Trophoblast cell (in vitro differentiated cells and primary cell): ENCODE measurements around the gene FBXL19.
A peak's percentile ranks its signal among the peaks of the same experiment; 100 is the strongest.

Source experiments
- DNase-seq, 2 donors: peaks; one replicate each; pipeline ENCODE4 v3.0.0-alpha.2; 2016
- H2AFZ ChIP-seq: 2 replicates; pipeline ENCODE4 v1.6.1; 2013; ENCODE audit warnings: low read length, moderate library complexity, mild to moderate bottlenecking; ENCODE audit not compliant: insufficient read depth, poor library complexity
- H2AK5ac ChIP-seq: 2 replicates; pipeline ENCODE4 v1.6.1; 2013; ENCODE audit warnings: mild to moderate bottlenecking, low read length
- H2BK120ac ChIP-seq: 2 replicates; pipeline ENCODE4 v1.6.1; 2013; ENCODE audit warnings: low read length, mild to moderate bottlenecking, moderate library complexity; ENCODE audit not compliant: insufficient read depth, poor library complexity
- H2BK12ac ChIP-seq: 2 replicates; pipeline ENCODE4 v1.6.1; 2013; ENCODE audit warnings: mild to moderate bottlenecking, low read length, moderate library complexity
- H2BK5ac ChIP-seq: 2 replicates; pipeline ENCODE4 v1.6.1; 2013; ENCODE audit warnings: low read length, low read depth, moderate library complexity, mild to moderate bottlenecking; ENCODE audit not compliant: poor library complexity
- H3K14ac ChIP-seq: 2 replicates; pipeline ENCODE4 v1.6.1; 2013; ENCODE audit warnings: mild to moderate bottlenecking, low read length
- H3K18ac ChIP-seq: 2 replicates; pipeline ENCODE4 v1.6.1; 2013; ENCODE audit warnings: mild to moderate bottlenecking, low read length
- H3K23ac ChIP-seq: 2 replicates; pipeline ENCODE4 v1.6.1; 2013; ENCODE audit warnings: low read length
- H3K27ac ChIP-seq: 2 replicates; pipeline ENCODE4 v1.5.1; 2013; ENCODE audit warnings: low read depth, mild to moderate bottlenecking, inconsistent platforms, low read length, moderate library complexity
- H3K27me3 ChIP-seq: 2 replicates; pipeline ENCODE4 v1.6.1; 2013; ENCODE audit warnings: inconsistent platforms, mild to moderate bottlenecking, low read length, moderate library complexity; ENCODE audit not compliant: insufficient read depth
- H3K36me3 ChIP-seq, 2 experiments: 1 replicate in 1 of 2; 2 replicates in 1 of 2; pipeline ENCODE4 v1.6.1; 2013; ENCODE audit warnings: low read length in 2 of 2, mild to moderate bottlenecking in 2 of 2, moderate library complexity in 1 of 2; ENCODE audit not compliant: insufficient read depth in 2 of 2, control insufficient read depth in 1 of 2
- H3K4ac ChIP-seq: 2 replicates; pipeline ENCODE4 v1.6.1; 2013; ENCODE audit warnings: low read depth, mild to moderate bottlenecking, low read length, moderate library complexity
- H3K4me1 ChIP-seq, 2 experiments: 1 replicate in 1 of 2; 2 replicates in 1 of 2; pipeline ENCODE4 v1.6.1; 2013; ENCODE audit warnings: low read length in 2 of 2, mild to moderate bottlenecking in 2 of 2, moderate library complexity in 1 of 2; ENCODE audit not compliant: insufficient read depth in 2 of 2, control insufficient read depth in 1 of 2
- H3K4me2 ChIP-seq: 2 replicates; pipeline ENCODE4 v1.6.1; 2013; ENCODE audit warnings: inconsistent platforms, mild to moderate bottlenecking, low read length, moderate library complexity
- H3K4me3 ChIP-seq: 2 replicates; pipeline ENCODE4 v1.5.1; 2013; ENCODE audit warnings: mild to moderate bottlenecking, low read depth, low read length, inconsistent platforms
- H3K79me1 ChIP-seq: one replicate; pipeline ENCODE4 v1.6.1; 2013; ENCODE audit warnings: low read length
- H3K79me2 ChIP-seq: 2 replicates; pipeline ENCODE4 v1.6.1; 2013; ENCODE audit warnings: low read length, mild to moderate bottlenecking; ENCODE audit not compliant: control insufficient read depth, insufficient read depth, poor library complexity
- H3K9ac ChIP-seq: 2 replicates; pipeline ENCODE4 v1.6.1; 2013; ENCODE audit warnings: mild to moderate bottlenecking, low read length
- H3K9me3 ChIP-seq: 2 replicates; pipeline ENCODE4 v1.6.1; 2013; ENCODE audit warnings: low read depth, mild to moderate bottlenecking, control low read depth, inconsistent platforms, low read length; ENCODE audit not compliant: insufficient read depth
- H4K12ac ChIP-seq: 2 replicates; pipeline ENCODE4 v1.6.1; 2013; ENCODE audit warnings: low read depth, mild to moderate bottlenecking, low read length, moderate library complexity
- H4K8ac ChIP-seq: 2 replicates; pipeline ENCODE4 v1.6.1; 2013; ENCODE audit warnings: low read depth, mild to moderate bottlenecking, low read length, moderate library complexity
- H4K91ac ChIP-seq: one replicate; pipeline ENCODE4 v1.6.1; 2013; ENCODE audit warnings: low read depth, mild to moderate bottlenecking, low read length, moderate library complexity
- WGBS: extraction: QIAGEN DNeasy Blood & Tissue Kit; methylation state at CpG from one replicate; pipeline ENCODE4 v1.1.7; 2013; ENCODE audit warnings: missing lambda C conversion rate; ENCODE audit not compliant: insufficient read length, insufficient coverage; ENCODE audit errors: extremely low coverage; 5-methylcytosine and 5-hydroxymethylcytosine counted together

Gene FBXL19

GRCh38 chr16:30924913-30925631 is 1.7 kb downstream of the FBXL19 start:
- Histone ChIP-seq H3K18ac (peak overlapping the region; percentile 36), H3K36me3 (peaks cover 35 to 41% of the 10 kb centered on the region in 2 experiments), H3K14ac (peak overlapping the region; percentile 32), H3K9ac (no peak overlapping the region), H2BK120ac (no peak overlapping the region), H3K4me3 (peak overlapping the region; percentile 6), H2BK5ac (no peak overlapping the region), H3K27ac (no peak overlapping the region), H3K4me2 (peak overlapping the region; percentile 84), H4K8ac (no peak overlapping the region), H3K23ac (no peak overlapping the region), H4K91ac (peak overlapping the region; percentile 45), H4K12ac (no peak overlapping the region), H3K79me2 (peaks cover 9% of the 10 kb centered on the region), H3K4ac (peak overlapping the region; percentile 56), H3K4me1 (peaks cover 4 to 5% of the 10 kb centered on the region in 2 experiments), H3K79me1 (peaks cover 17% of the 10 kb centered on the region), H2AK5ac (no peak overlapping the region), H2BK12ac (no peak overlapping the region), H2AFZ (no peak overlapping the region), H3K27me3 (no peaks in the 10 kb centered on the region), H3K9me3 (no peaks in the 10 kb centered on the region)
- WGBS = no CpG with 5 or more reads among the region's 11 CpGs
- no peak for DNase-seq

GRCh38 chr16:30925632-30925987 is 2.2 kb downstream of the FBXL19 start:
- WGBS = no CpG with 5 or more reads among the region's 26 CpGs
- Histone ChIP-seq H3K79me1 (peaks cover 17% of the 10 kb centered on the region), H2BK12ac (no peak overlapping the region), H3K9ac (no peak overlapping the region), H3K79me2 (peaks cover 9% of the 10 kb centered on the region), H3K23ac (no peak overlapping the region), H2AFZ (no peak overlapping the region), H3K4me1 (peaks cover 4 to 5% of the 10 kb centered on the region in 2 experiments), H2AK5ac (no peak overlapping the region), H3K27ac (no peak overlapping the region), H3K4me2 (no peak overlapping the region), H3K4ac (no peak overlapping the region), H3K14ac (no peak overlapping the region), H3K27me3 (no peaks in the 10 kb centered on the region), H2BK120ac (no peak overlapping the region), H2BK5ac (no peak overlapping the region), H4K91ac (no peak overlapping the region), H3K4me3 (no peak overlapping the region), H3K18ac (no peak overlapping the region), H3K9me3 (no peaks in the 10 kb centered on the region), H4K8ac (no peak overlapping the region), H3K36me3 (peaks cover 40 to 47% of the 10 kb centered on the region in 2 experiments), H4K12ac (no peak overlapping the region)
- no peak for DNase-seq

- Histone ChIP-seq H3K18ac (no peak overlapping the region), H3K79me2 (peaks cover 9% of the 10 kb centered on the region), H3K79me1 (peaks cover 17% of the 10 kb centered on the region), H3K4me2 (no peak overlapping the region), H4K91ac (no peak overlapping the region), H2BK120ac (no peak overlapping the region), H3K4me1 (peaks cover 4 to 5% of the 10 kb centered on the region in 2 experiments), H3K4ac (no peak overlapping the region), H3K4me3 (no peak overlapping the region), H3K9ac (no peak overlapping the region), H3K27ac (no peak overlapping the region), H3K14ac (no peak overlapping the region), H2AK5ac (no peak overlapping the region), H2AFZ (no peak overlapping the region), H3K23ac (no peak overlapping the region), H2BK12ac (no peak overlapping the region), H3K9me3 (no peaks in the 10 kb centered on the region), H4K12ac (no peak overlapping the region), H3K36me3 (peaks cover 46 to 53% of the 10 kb centered on the region in 2 experiments), H4K8ac (no peak overlapping the region), H2BK5ac (no peak overlapping the region), H3K27me3 (no peaks in the 10 kb centered on the region)
- no peak for DNase-seq
- no CpG with 5 or more reads among the region's 10 CpGs for WGBS
These were observed 2.8 kb downstream of the FBXL19 start for GRCh38 chr16:30925995-30926811.

- Histone ChIP-seq H2BK12ac (no peak overlapping the region), H4K91ac (no peak overlapping the region), H3K9me3 (no peaks in the 10 kb centered on the region), H3K27ac (no peak overlapping the region), H4K8ac (no peak overlapping the region), H3K36me3 (peaks cover 50 to 60% of the 10 kb centered on the region in 2 experiments), H3K27me3 (no peaks in the 10 kb centered on the region), H3K4me2 (no peak overlapping the region), H4K12ac (peak overlapping the region; percentile 82), H3K79me1 (peaks cover 12% of the 10 kb centered on the region), H2AFZ (no peak overlapping the region), H3K79me2 (peaks cover 6% of the 10 kb centered on the region), H3K23ac (no peak overlapping the region), H2BK120ac (no peak overlapping the region), H3K4me3 (no peak overlapping the region), H2AK5ac (no peak overlapping the region), H3K4me1 (peaks cover 4 to 5% of the 10 kb centered on the region in 2 experiments), H3K4ac (no peak overlapping the region), H3K18ac (peak overlapping the region; percentile 15), H3K14ac (no peak overlapping the region), H2BK5ac (no peak overlapping the region), H3K9ac (no peak overlapping the region)
- no peak for DNase-seq
- no CpG with 5 or more reads among the region's 22 CpGs for WGBS
These were observed 3.8 kb downstream of the FBXL19 start for GRCh38 chr16:30926937-30927788.
